PC-3 (cell line): Measurements from ENCODE around the gene PLIN5. TPM values are rescaled to one million over a fixed set of nuclear protein-coding genes. Genes with fewer than 3 reads are reported as not detected.
A peak's percentile ranks its signal among the peaks of the same experiment; 100 is the strongest.

ENCODE experiments used
- ATAC-seq: fragments of 200-7000 bp; cut with Tn5 transposase; 2 replicates; pipeline ENCODE4 v1.9.1; 2020; ENCODE audit warnings: mild to moderate bottlenecking, moderate library complexity
- BruUV-seq: library from RNA; stranded (reverse); fragments of 400-500 nt; replicated peaks from 2 replicates; lab custom pipeline; 2021; lab: Mats Ljungman, UMichigan
- CTCF ChIA-PET: fragments of 300-600 bp; sonication (Branson Sonifier 250); formaldehyde crosslinking; loops from one replicate; lab custom pipeline; 2022; ENCODE audit warnings: antibody characterized with exemption; lab: Charles Lee
- POLR2A ChIA-PET: fragments of 300-600 bp; sonication (Branson Sonifier 250); formaldehyde crosslinking; loops from one replicate; lab custom pipeline; 2022; ENCODE audit warnings: antibody characterized with exemption; ENCODE audit not compliant: unreplicated experiment; lab: Charles Lee
- DNase-seq: peaks from one replicate; pipeline ENCODE4 v3.0.0-alpha.2; 2015
- H2AFZ ChIP-seq: fragments of 300-600 bp; sonication (generic); 2 replicates; pipeline ENCODE4 v1.6.0; 2016; ENCODE audit warnings: antibody characterized with exemption, low read length
- H3F3A ChIP-seq: fragments of 300-600 bp; sonication (generic); one replicate; pipeline ENCODE4 v1.6.0; 2017; ENCODE audit warnings: antibody characterized with exemption, low read length, control low read depth, mild to moderate bottlenecking; ENCODE audit not compliant: unreplicated experiment
- H3K27ac ChIP-seq: fragments of 300-600 bp; sonication (generic); 2 replicates; pipeline ENCODE4 v1.5.1; 2016; ENCODE audit warnings: mild to moderate bottlenecking, low read length
- H3K27me3 ChIP-seq: fragments of 300-600 bp; sonication (generic); 2 replicates; pipeline ENCODE4 v1.6.1; 2016; ENCODE audit warnings: low read length, mixed read lengths
- H3K36me3 ChIP-seq: fragments of 300-600 bp; sonication (generic); 2 replicates; pipeline ENCODE4 v1.6.1; 2016; ENCODE audit warnings: low read depth, mixed run types, low read length, mixed read lengths
- H3K4me1 ChIP-seq: fragments of 300-600 bp; sonication (generic); 2 replicates; pipeline ENCODE4 v1.5.1; 2016; ENCODE audit warnings: low read length; ENCODE audit not compliant: insufficient read depth
- H3K4me2 ChIP-seq: fragments of 300-600 bp; sonication (generic); 2 replicates; pipeline ENCODE4 v1.6.0; 2016; ENCODE audit warnings: low read length
- H3K4me3 ChIP-seq: fragments of 300-600 bp; sonication (generic); 2 replicates; pipeline ENCODE4 v1.5.1; 2016; ENCODE audit warnings: mild to moderate bottlenecking, low read length, mixed read lengths
- H3K79me2 ChIP-seq: fragments of 300-600 bp; sonication (generic); 2 replicates; pipeline ENCODE4 v1.6.1; 2017; ENCODE audit warnings: low read length, mixed read lengths
- H3K9ac ChIP-seq: fragments of 300-600 bp; sonication (generic); 2 replicates; pipeline ENCODE4 v1.6.0; 2016; ENCODE audit warnings: mild to moderate bottlenecking, low read length
- H3K9me2 ChIP-seq: fragments of 300-600 bp; sonication (generic); replicated peaks from 2 replicates; pipeline ENCODE4 v1.6.1; 2016; ENCODE audit warnings: mixed run types, low read length, mixed read lengths
- H3K9me3 ChIP-seq: fragments of 300-600 bp; sonication (generic); 2 replicates; pipeline ENCODE4 v1.6.1; 2016; ENCODE audit warnings: low read length, mixed read lengths
- H4K20me1 ChIP-seq: fragments of 300-600 bp; sonication (generic); 2 replicates; pipeline ENCODE4 v1.6.1; 2016; ENCODE audit warnings: low read length, mixed read lengths
- EZH2 ChIP-seq: fragments of 300-600 bp; sonication (generic); IDR thresholded peaks from one replicate; pipeline ENCODE4 v1.6.1; 2017; ENCODE audit warnings: antibody characterized with exemption, mild to moderate bottlenecking, low read length; ENCODE audit not compliant: unreplicated experiment
- EZH2phosphoT487 ChIP-seq: fragments of 300-600 bp; sonication (generic); IDR thresholded peaks from 2 replicates; pipeline ENCODE4 v1.6.1; 2018; ENCODE audit warnings: mild to moderate bottlenecking, antibody characterized with exemption, low read length, borderline replicate concordance
- intact Hi-C: fragments of 100-400 bp; cut with micrococcal nuclease; formaldehyde crosslinking; loops from 2 replicates; pipeline ENCODE4 v1.9.0; 2023
- total RNA-seq: library from RNA; depleted of rRNA; stranded (reverse); fragments of >200 nt; gene quantifications from 2 replicates; pipeline ENCODE4 v1.2.3, GENCODE V29; 2014
- TF ChIP-seq, protein P1 (sequence below): fragments of 300-600 bp; sonication (generic); conservative IDR thresholded peaks from 2 replicates; pipeline ENCODE4 v1.5.1; 2017; ENCODE audit warnings: antibody characterized with exemption, low read depth, mild to moderate bottlenecking, low read length

PLIN5 gene
- total RNA-seq, 1 experiment from 2014 or later: 1.2 TPM

- Histone ChIP-seq H3K9me2 (no peaks in the 10 kb centered on the region), H3K4me2 (no peak overlapping the region), H3K79me2 (no peaks in the 10 kb centered on the region), H3F3A (no peaks in the 10 kb centered on the region), H3K27ac (peak overlapping the region; percentile 62), H3K9me3 (no peaks in the 10 kb centered on the region), H3K4me1 (peaks cover 25% of the 10 kb centered on the region), H2AFZ (no peak overlapping the region), H3K36me3 (no peaks in the 10 kb centered on the region), H3K27me3 (no peaks in the 10 kb centered on the region), H3K9ac (0 out of 2 replicates have a peak overlapping the region, but pooled peaks have one; percentile 46), H4K20me1 (no peaks in the 10 kb centered on the region), H3K4me3 (no peak overlapping the region)
- no peak for TF ChIP-seq EZH2phosphoT487
- TF ChIP-seq, protein P1, sequence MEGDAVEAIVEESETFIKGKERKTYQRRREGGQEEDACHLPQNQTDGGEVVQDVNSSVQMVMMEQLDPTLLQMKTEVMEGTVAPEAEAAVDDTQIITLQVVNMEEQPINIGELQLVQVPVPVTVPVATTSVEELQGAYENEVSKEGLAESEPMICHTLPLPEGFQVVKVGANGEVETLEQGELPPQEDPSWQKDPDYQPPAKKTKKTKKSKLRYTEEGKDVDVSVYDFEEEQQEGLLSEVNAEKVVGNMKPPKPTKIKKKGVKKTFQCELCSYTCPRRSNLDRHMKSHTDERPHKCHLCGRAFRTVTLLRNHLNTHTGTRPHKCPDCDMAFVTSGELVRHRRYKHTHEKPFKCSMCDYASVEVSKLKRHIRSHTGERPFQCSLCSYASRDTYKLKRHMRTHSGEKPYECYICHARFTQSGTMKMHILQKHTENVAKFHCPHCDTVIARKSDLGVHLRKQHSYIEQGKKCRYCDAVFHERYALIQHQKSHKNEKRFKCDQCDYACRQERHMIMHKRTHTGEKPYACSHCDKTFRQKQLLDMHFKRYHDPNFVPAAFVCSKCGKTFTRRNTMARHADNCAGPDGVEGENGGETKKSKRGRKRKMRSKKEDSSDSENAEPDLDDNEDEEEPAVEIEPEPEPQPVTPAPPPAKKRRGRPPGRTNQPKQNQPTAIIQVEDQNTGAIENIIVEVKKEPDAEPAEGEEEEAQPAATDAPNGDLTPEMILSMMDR: no peak
- DNase-seq: no peak
- ChIA-PET POLR2A (interaction anchor here (1.3 kb wide), 1 partner anchor 47 kb away, joined by 4 read pairs; the partner anchor contains the start of gene HDGFL2), CTCF (no interaction called here)
- no peak for ATAC-seq
- BruUV-seq: no TSS peak
- intact Hi-C loops: loop anchor here (5.0 kb wide), 1 partner anchor 47 kb away; the partner anchor contains the start of gene HDGFL2
These were observed 15.9 kb downstream of the PLIN5 start for GRCh38 chr19:4519172-4519496.

DNA sequence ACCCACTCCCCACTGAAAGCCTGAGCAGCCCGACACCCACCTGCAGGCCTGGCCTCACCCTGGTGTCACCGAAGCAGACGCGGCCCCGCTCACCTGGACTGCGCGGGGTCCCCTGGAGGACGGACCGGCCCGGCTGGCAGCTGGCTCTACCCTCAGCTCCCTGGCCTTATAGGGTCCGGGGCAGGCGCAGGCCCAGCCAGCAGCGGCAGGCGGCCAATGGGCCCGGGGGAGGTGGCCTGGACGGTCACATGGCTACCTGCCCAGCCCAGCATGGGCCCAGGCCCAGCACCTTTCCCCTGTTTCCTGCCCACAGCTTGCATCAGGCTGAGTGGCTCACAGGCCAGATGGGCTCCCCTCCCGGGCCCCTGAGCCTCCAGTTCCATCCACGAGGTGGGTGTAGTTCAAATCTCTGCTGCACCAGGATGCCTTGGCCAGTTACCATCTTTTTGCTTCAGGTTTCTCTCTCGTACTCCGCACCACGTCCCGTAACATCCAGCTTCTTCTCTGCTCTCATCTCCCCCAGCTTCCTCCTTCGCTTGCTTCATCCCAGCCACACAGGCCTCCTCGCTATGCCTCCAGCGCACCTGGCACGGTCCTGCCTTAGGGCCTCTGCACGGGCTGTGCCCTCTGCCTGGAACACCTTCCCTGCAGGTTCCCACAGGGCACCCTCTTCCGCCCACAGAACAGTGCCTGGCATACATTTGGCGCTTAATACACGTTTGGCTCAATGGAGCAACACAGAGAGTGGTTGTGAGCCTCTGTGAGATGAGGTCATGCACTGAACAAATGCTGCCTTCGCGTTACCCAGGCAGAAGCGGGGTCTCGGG, 16.5 kb downstream of the PLIN5 start, which contains the start of gene PLIN4:
PLIN4 (minus strand) TSS at position 142 of the 827 bp plus-strand sequence. CDS start 214 bp downstream, outside the sequence.
- POLR2A ChIA-PET: interaction anchor here (1.3 kb wide), 1 partner anchor 47 kb away, joined by 4 read pairs; the partner anchor contains the start of gene HDGFL2
- Histone ChIP-seq H3K79me2 (no peaks in the 10 kb centered on the region), H3K4me1 (peaks cover 25% of the 10 kb centered on the region), H3F3A (no peaks in the 10 kb centered on the region), H3K27ac (peak within 1 kb of the TSS; percentile 62), H3K4me3 (peak within 1 kb of the TSS; percentile 49; the same call in 1 of the 2 replicates), H3K36me3 (no peaks in the 10 kb centered on the region), H3K9ac (peak within 1 kb of the TSS; percentile 46), H4K20me1 (no peaks in the 10 kb centered on the region), H2AFZ (peak within 1 kb of the TSS; percentile 67), H3K4me2 (peak within 1 kb of the TSS; percentile 65), H3K27me3 (no peaks in the 10 kb centered on the region), H3K9me3 (no peaks in the 10 kb centered on the region), H3K9me2 (no peaks in the 10 kb centered on the region)
- peak; percentile 92 for ATAC-seq
- BruUV-seq: TSS peak; percentile 88
- intact Hi-C loops: loop anchor here (5.0 kb wide), 1 partner anchor 46 kb away; the partner anchor contains the start of gene HDGFL2
- TF ChIP-seq EZH2 (no peak), EZH2phosphoT487 (no peak)
- TF ChIP-seq, protein P1: no peak
- CTCF ChIA-PET: interaction anchor here (0.6 kb wide), 1 partner anchor 36 kb away, joined by 8 read pairs; no protein-coding TSS in a partner anchor
- peak; percentile 89 for DNase-seq
